IPS-NIHi7 (cell line): Measurements from ENCODE around the gene KRTAP12-1.
"Not testable (repeated sequence)": the region's sequence is repeated elsewhere in the genome, so short reads cannot be mapped to it uniquely, and the experiment has no call there.

ENCODE experiments used
- DNase-seq: peaks from one replicate; pipeline ENCODE4 v3.0.0; 2012; ENCODE audit warnings: mixed read lengths; ENCODE audit errors: extremely low spot score

KRTAP12-1 gene

GRCh38 chr21:44667612-44668011 lies 14.4 kb downstream of the KRTAP12-1 start:
- no peak for DNase-seq

- no peak for DNase-seq
These were observed 15.3 kb downstream of the KRTAP12-1 start, which contains the start of gene KRTAP12-2 for GRCh38 chr21:44666401-44667320. TSS of gene KRTAP12-2 (minus strand) at chr21:44666927. CDS start at chr21:44666886, 41 bp downstream.

- DNase-seq = no peak
These were observed 17.3 kb downstream of the KRTAP12-1 start for GRCh38 chr21:44664691-44665090.

GRCh38 chr21:44661567-44661966 lies 20.4 kb downstream of the KRTAP12-1 start:
- not testable (repeated sequence) for DNase-seq

- no peak for DNase-seq
These were observed 22.9 kb downstream of the KRTAP12-1 start for GRCh38 chr21:44658913-44659595.

GRCh38 chr21:44658541-44658910 lies 23.4 kb downstream of the KRTAP12-1 start:
- no peak for DNase-seq

- DNase-seq = no peak
These were observed 24.1 kb downstream of the KRTAP12-1 start, which contains the start of gene KRTAP12-3 for GRCh38 chr21:44657635-44658540. TSS of gene KRTAP12-3 (plus strand) at chr21:44657932. CDS start at chr21:44657980, 48 bp downstream.

- no peak for DNase-seq
These were observed 25.1 kb downstream of the KRTAP12-1 start for GRCh38 chr21:44656868-44657267.

GRCh38 chr21:44654576-44655175 lies 27.3 kb downstream of the KRTAP12-1 start, which contains the start of gene KRTAP12-4:
TSS of gene KRTAP12-4 (minus strand) at chr21:44654659. CDS start at chr21:44654614, 45 bp downstream.
- no peak for DNase-seq

- no peak for DNase-seq
These were observed 28.0 kb downstream of the KRTAP12-1 start for GRCh38 chr21:44653656-44654575.

GRCh38 chr21:44653123-44653522 lies 28.8 kb downstream of the KRTAP12-1 start:
- DNase-seq = no peak

- no peak for DNase-seq
These were observed 30.8 kb downstream of the KRTAP12-1 start for GRCh38 chr21:44650973-44651675.

GRCh38 chr21:44650265-44650972 lies 31.5 kb downstream of the KRTAP12-1 start:
- no peak for DNase-seq

- DNase-seq = no peak
These were observed 32.4 kb downstream of the KRTAP12-1 start for GRCh38 chr21:44649521-44650100.

GRCh38 chr21:44648557-44649311 lies 33.2 kb downstream of the KRTAP12-1 start:
- no peak for DNase-seq

- DNase-seq = no peak
These were observed 34.8 kb downstream of the KRTAP12-1 start for GRCh38 chr21:44647222-44647552.

- DNase-seq = not testable (repeated sequence)
These were observed 35.4 kb downstream of the KRTAP12-1 start, which contains the start of gene KRTAP10-11 for GRCh38 chr21:44646366-44647221. TSS of gene KRTAP10-11 (plus strand) at chr21:44646414. CDS start at chr21:44646459, 45 bp downstream.
